GM12878 (cell line): ENCODE results near the gene SLC6A3. TPM values are rescaled to one million over a fixed set of nuclear protein-coding genes. Genes with fewer than 3 reads are reported as not detected.

Experiments
- ATAC-seq: fragments of 200-7000 bp; cut with Tn5 transposase; 3 replicates; pipeline ENCODE4 v1.9.1; 2020; ENCODE audit warnings: mild to moderate bottlenecking, moderate library complexity
- BruUV-seq: library from RNA; stranded (reverse); fragments of 400-500 nt; replicated peaks from 2 replicates; lab custom pipeline; 2021; lab: Mats Ljungman, UMichigan
- CTCF ChIA-PET: fragments of 300-600 bp; sonication (Branson Sonifier 250); formaldehyde crosslinking; extraction: SDS; loops from one replicate; lab custom pipeline; 2021; ENCODE audit warnings: inconsistent platforms; lab: Yijun Ruan, JAX
- POLR2A ChIA-PET: fragments of 350-600 bp; formaldehyde crosslinking; extraction: SDS; loops from one replicate; lab custom pipeline; 2021; ENCODE audit warnings: inconsistent platforms; lab: Charles Lee
- RAD21 ChIA-PET: fragments of 300-600 bp; sonication (Branson Sonifier 250); formaldehyde crosslinking; loops from one replicate; lab custom pipeline; 2023; ENCODE audit warnings: antibody characterized with exemption; ENCODE audit not compliant: unreplicated experiment; lab: Charles Lee
- SMC1A ChIA-PET: fragments of 300-600 bp; sonication (Branson Sonifier 250); formaldehyde crosslinking; loops from one replicate; lab custom pipeline; 2023; ENCODE audit not compliant: unreplicated experiment, uncharacterized antibody; lab: Charles Lee
- DNase-seq: peaks from one replicate; pipeline ENCODE4 v3.0.0-alpha.2; 2011; ENCODE audit warnings: low read depth, low spot score
- FAIRE-seq: peaks from 3 replicates; lab custom pipeline; 2011; peaks lifted over from hg19 to GRCh38; lab: Jason Lieb, UNC
- H2AFZ ChIP-seq: 2 replicates; pipeline ENCODE4 v1.6.0; 2011; ENCODE audit warnings: low read depth, low read length, control low read depth; ENCODE audit not compliant: control insufficient read depth
- H3K27ac ChIP-seq: 2 replicates; pipeline ENCODE4 v1.5.1; 2011; ENCODE audit warnings: control low read depth; ENCODE audit not compliant: control insufficient read depth, insufficient read depth
- H3K27me3 ChIP-seq, 2 experiments: replicated peaks in 1 of 2; 2 replicates each; pipeline versions ENCODE4 v1.6.0 to v1.6.1; 2011; ENCODE audit warnings: low read length in 1 of 2; ENCODE audit not compliant: control insufficient read depth in 2 of 2, insufficient read depth in 2 of 2
- H3K36me3 ChIP-seq, 2 experiments: 2 replicates each; pipeline ENCODE4 v1.5.1; 2011; ENCODE audit warnings: low read length in 1 of 2; ENCODE audit not compliant: control insufficient read depth in 2 of 2, insufficient read depth in 2 of 2
- H3K4me1 ChIP-seq: 2 replicates; pipeline ENCODE4 v1.6.1; 2011; ENCODE audit warnings: mild to moderate bottlenecking, low read length, moderate library complexity, mixed read lengths; ENCODE audit not compliant: control insufficient read depth, insufficient read depth
- H3K4me2 ChIP-seq: 2 replicates; pipeline ENCODE4 v1.6.0; 2011; ENCODE audit warnings: control low read depth; ENCODE audit not compliant: control insufficient read depth, insufficient read depth
- H3K4me3 ChIP-seq: fragments of 200-600 bp; sonication (generic); 2 replicates; pipeline ENCODE4 v1.5.1; 2016
- H3K79me2 ChIP-seq: 2 replicates; pipeline ENCODE4 v1.6.0; 2011; ENCODE audit warnings: low read length; ENCODE audit not compliant: control insufficient read depth, insufficient read depth
- H3K9ac ChIP-seq: 2 replicates; pipeline ENCODE4 v1.8.0; 2011; ENCODE audit warnings: low read length, control low read depth, mixed read lengths; ENCODE audit not compliant: control insufficient read depth, insufficient read depth
- H3K9me3 ChIP-seq: replicated peaks from 3 replicates; pipeline ENCODE4 v1.5.1; 2011; ENCODE audit warnings: mild to moderate bottlenecking, low read length; ENCODE audit not compliant: control insufficient read depth, insufficient read depth
- H4K20me1 ChIP-seq: 2 replicates; pipeline ENCODE4 v1.6.0; 2011; ENCODE audit not compliant: control insufficient read depth, insufficient read depth
- CHD4 ChIP-seq: fragments of 200-600 bp; sonication (generic); IDR thresholded peaks from 2 replicates; pipeline ENCODE4 v1.6.1; 2016; ENCODE audit warnings: mild to moderate bottlenecking
- CREM ChIP-seq: IDR thresholded peaks from 2 replicates; pipeline ENCODE4 v1.6.1; 2014; ENCODE audit warnings: antibody characterized with exemption, low read depth
- ETV6 ChIP-seq, 2 experiments: fragments of 450-650 bp in 1 of 2; IDR thresholded peaks in 1 of 2; conservative IDR thresholded peaks in 1 of 2; 2 replicates each; pipeline ENCODE4 v1.6.1; 2014; ENCODE audit warnings: antibody characterized with exemption in 1 of 2, borderline replicate concordance in 1 of 2, low read depth in 1 of 2, mild to moderate bottlenecking in 1 of 2, moderate library complexity in 1 of 2
- MTA3 ChIP-seq: IDR thresholded peaks from 2 replicates; pipeline ENCODE4 v1.6.1; 2012; ENCODE audit warnings: low read length, inconsistent platforms, borderline replicate concordance
- PAX8 ChIP-seq: fragments of 450-650 bp; IDR thresholded peaks from 2 replicates; pipeline ENCODE4 v1.6.1; 2017; ENCODE audit warnings: mild to moderate bottlenecking, moderate library complexity
- POLR2A ChIP-seq: IDR thresholded peaks from 2 replicates; pipeline ENCODE4 v1.6.1; 2011; ENCODE audit warnings: low read depth, mild to moderate bottlenecking, low read length
- SMC3 ChIP-seq: IDR thresholded peaks from 2 replicates; pipeline ENCODE4 v1.6.1; 2011; ENCODE audit warnings: low read length, improper control_type of control experiment, borderline replicate concordance
- SUZ12 ChIP-seq: fragments of 200-600 bp; sonication (generic); IDR thresholded peaks from one replicate; pipeline ENCODE4 v1.6.1; 2018; ENCODE audit warnings: antibody characterized with exemption, mild to moderate bottlenecking; ENCODE audit not compliant: unreplicated experiment
- ZNF24 ChIP-seq: fragments of 450-650 bp; IDR thresholded peaks from 2 replicates; pipeline ENCODE4 v1.6.1; 2017; ENCODE audit warnings: antibody characterized with exemption, mild to moderate bottlenecking
- WGBS: methylation state at CpG from one replicate; pipeline ENCODE4 v1.1.6; 2016; ENCODE audit warnings: low lambda C conversion rate; ENCODE audit not compliant: insufficient replicate concordance, insufficient coverage; ENCODE audit errors: missing lambda C conversion rate; 5-methylcytosine and 5-hydroxymethylcytosine counted together
- in situ Hi-C: fragments of 300-500 bp; cut with MboI; formaldehyde crosslinking; loops from 9 replicates; pipeline ENCODE4 v1.14.3; 2018; ENCODE audit warnings: mixed read lengths
- intact Hi-C: fragments of 100-400 bp; cut with micrococcal nuclease; formaldehyde crosslinking; loops from one replicate; pipeline ENCODE4 v1.14.2; 2022; ENCODE audit not compliant: unreplicated experiment
- polyA plus RNA-seq, 11 experiments: library from polyadenylated mRNA; depleted of rRNA in 4 of 11; unstranded in 6 of 11; stranded (reverse) in 5 of 11; fragments of >200 nt; fragmentation: Nextera tagmentation in 4 of 11; fragmentation: Illumina TruSeq in 1 of 11; extraction: Ambion mirVana in 4 of 11; extraction: Trizol in 1 of 11; gene quantifications; 1 replicate in 1 of 11; 2 replicates in 10 of 11; pipeline versions ENCODE4 v1.2.1 to v1.2.3, GENCODE V29; 2011 to 2016; ENCODE audit warnings: inconsistent platforms in 2 of 11, missing spikeins in 2 of 11, low read depth in 1 of 11
- total RNA-seq, 4 experiments: library from RNA; depleted of rRNA in 3 of 4; stranded (reverse); fragments of >200 nt in 3 of 4; fragmentation: Illumina TruSeq in 1 of 4; extraction: Trizol in 1 of 4; gene quantifications; 2 replicates each; pipeline versions ENCODE4 v1.2.1 to v1.2.3, GENCODE V29; 2013 to 2021
- TF ChIP-seq, protein P1 (sequence below): IDR thresholded peaks from 2 replicates; pipeline ENCODE4 v1.6.1; 2012; ENCODE audit warnings: low read length, inconsistent platforms
- TF ChIP-seq, protein P2 (sequence below): fragments of 450-650 bp; conservative IDR thresholded peaks from 2 replicates; pipeline ENCODE4 v1.6.1; 2017; ENCODE audit warnings: mild to moderate bottlenecking, moderate library complexity

The SLC6A3 gene
- total and polyA plus RNA-seq, 10 of the 15 experiments (the other 5 are each of a cell fraction or from before 2014, with no cell fraction given) = 0.01 TPM; not detected in 9

DNA sequence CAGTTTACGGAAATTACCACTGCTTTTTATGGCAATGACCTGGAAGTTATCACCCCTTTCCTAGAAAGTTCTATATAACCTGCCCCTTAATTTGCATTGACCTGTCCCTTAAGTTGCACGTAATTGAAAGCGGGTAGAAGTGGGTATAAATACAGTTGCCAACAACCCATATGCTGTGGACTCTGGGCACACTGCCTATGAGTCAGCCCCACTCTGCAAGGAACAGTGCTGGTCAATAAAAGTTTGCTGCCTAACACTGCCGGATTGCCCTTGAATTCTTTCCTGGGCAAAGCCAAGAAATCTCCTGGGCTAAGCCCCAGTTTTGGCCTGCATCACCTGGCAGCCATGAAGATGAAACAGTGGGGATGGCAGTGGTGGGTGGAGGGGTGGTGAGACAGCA, 76.5 kb downstream of the SLC6A3 start:
- no peak for FAIRE-seq

More for the DNA sequence above, 76.5 kb downstream of the SLC6A3 start:
- no TSS peak for BruUV-seq
- no peak for ATAC-seq
- Histone ChIP-seq H3K36me3 (no peaks in the 10 kb centered on the region), H4K20me1 (no peaks in the 10 kb centered on the region; the same call in 1 of the 2 replicates), H3K9ac (no peak overlapping the region), H3K27ac (no peak overlapping the region), H3K9me3 (no peaks in the 10 kb centered on the region), H3K4me1 (peaks cover 9% of the 10 kb centered on the region), H3K4me2 (no peak overlapping the region), H2AFZ (no peak overlapping the region), H3K79me2 (no peaks in the 10 kb centered on the region), H3K27me3 (no peaks in the 10 kb centered on the region; a peak in 2 of 4 replicates), H3K4me3 (no peak overlapping the region)
- in situ Hi-C loops (no loop called here), intact Hi-C loops (no loop called here)
- DNase-seq = no peak
- WGBS = 27% methylated on average over 4 of the region's 4 CpGs
- ChIA-PET CTCF (no interaction called here), SMC1A (no interaction called here), RAD21 (no interaction called here), POLR2A (no interaction called here)
- no peak for TF ChIP-seq ETV6 (conservative IDR thresholded peaks at IDR 0.05 in 1 of 2, IDR thresholded peaks at IDR 0.05 in 1 of 2; ENCODE audit: borderline replicate concordance in 1 of 2, low read depth in 1 of 2)
- no peak for TF ChIP-seq SMC3
- no peak for TF ChIP-seq PAX8
- TF ChIP-seq MTA3 = no peak
- TF ChIP-seq ZNF24 = no peak
- TF ChIP-seq CREM = no peak
- TF ChIP-seq SUZ12 = no peak
- no peak for TF ChIP-seq CHD4
- TF ChIP-seq, protein P1, sequence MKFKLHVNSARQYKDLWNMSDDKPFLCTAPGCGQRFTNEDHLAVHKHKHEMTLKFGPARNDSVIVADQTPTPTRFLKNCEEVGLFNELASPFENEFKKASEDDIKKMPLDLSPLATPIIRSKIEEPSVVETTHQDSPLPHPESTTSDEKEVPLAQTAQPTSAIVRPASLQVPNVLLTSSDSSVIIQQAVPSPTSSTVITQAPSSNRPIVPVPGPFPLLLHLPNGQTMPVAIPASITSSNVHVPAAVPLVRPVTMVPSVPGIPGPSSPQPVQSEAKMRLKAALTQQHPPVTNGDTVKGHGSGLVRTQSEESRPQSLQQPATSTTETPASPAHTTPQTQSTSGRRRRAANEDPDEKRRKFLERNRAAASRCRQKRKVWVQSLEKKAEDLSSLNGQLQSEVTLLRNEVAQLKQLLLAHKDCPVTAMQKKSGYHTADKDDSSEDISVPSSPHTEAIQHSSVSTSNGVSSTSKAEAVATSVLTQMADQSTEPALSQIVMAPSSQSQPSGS = no peak
- TF ChIP-seq POLR2A = no peak
- TF ChIP-seq, protein P2, sequence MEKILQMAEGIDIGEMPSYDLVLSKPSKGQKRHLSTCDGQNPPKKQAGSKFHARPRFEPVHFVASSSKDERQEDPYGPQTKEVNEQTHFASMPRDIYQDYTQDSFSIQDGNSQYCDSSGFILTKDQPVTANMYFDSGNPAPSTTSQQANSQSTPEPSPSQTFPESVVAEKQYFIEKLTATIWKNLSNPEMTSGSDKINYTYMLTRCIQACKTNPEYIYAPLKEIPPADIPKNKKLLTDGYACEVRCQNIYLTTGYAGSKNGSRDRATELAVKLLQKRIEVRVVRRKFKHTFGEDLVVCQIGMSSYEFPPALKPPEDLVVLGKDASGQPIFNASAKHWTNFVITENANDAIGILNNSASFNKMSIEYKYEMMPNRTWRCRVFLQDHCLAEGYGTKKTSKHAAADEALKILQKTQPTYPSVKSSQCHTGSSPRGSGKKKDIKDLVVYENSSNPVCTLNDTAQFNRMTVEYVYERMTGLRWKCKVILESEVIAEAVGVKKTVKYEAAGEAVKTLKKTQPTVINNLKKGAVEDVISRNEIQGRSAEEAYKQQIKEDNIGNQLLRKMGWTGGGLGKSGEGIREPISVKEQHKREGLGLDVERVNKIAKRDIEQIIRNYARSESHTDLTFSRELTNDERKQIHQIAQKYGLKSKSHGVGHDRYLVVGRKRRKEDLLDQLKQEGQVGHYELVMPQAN = no peak
